Right cardiac atrium (tissue), 5 donors: ENCODE results near the gene FA2H. TPM values are rescaled to one million over a fixed set of nuclear protein-coding genes. Genes with fewer than 3 reads are reported as not detected.

Source experiments
- ATAC-seq, 2 donors: fragments of 200-7000 bp; cut with Tn5 transposase; one replicate each; pipeline versions ENCODE4 v1.8.0 to v1.9.1; 2020; ENCODE audit warnings: moderate library complexity in 2 of 2, mild to moderate bottlenecking in 1 of 2
- DNase-seq, 3 donors: peaks; one replicate each; pipeline ENCODE4 v3.0.0-alpha.2; 2020
- H3K27ac ChIP-seq: one replicate; pipeline ENCODE4 v1.5.1; 2013; ENCODE audit warnings: mild to moderate bottlenecking, low read length, control low read depth, moderate library complexity
- H3K27me3 ChIP-seq: one replicate; pipeline ENCODE4 v1.6.1; 2013; ENCODE audit not compliant: control insufficient read depth, insufficient read depth
- H3K4me1 ChIP-seq: one replicate; pipeline ENCODE4 v1.6.1; 2013; ENCODE audit warnings: low read length; ENCODE audit not compliant: control insufficient read depth, insufficient read depth
- H3K4me3 ChIP-seq: one replicate; pipeline ENCODE4 v1.5.1; 2013; ENCODE audit warnings: low read length, control low read depth
- H3K9me3 ChIP-seq: one replicate; pipeline ENCODE4 v1.6.1; 2013; ENCODE audit warnings: low read length; ENCODE audit not compliant: control insufficient read depth
- WGBS: extraction: QIAGEN DNeasy Blood & Tissue Kit; methylation state at CpG from one replicate; pipeline ENCODE4 v1.1.7; 2013; 5-methylcytosine and 5-hydroxymethylcytosine counted together
- intact Hi-C, 4 donors: fragments of 100-400 bp; cut with DNase I; formaldehyde crosslinking; loops; one replicate each; pipeline versions ENCODE4 v1.11.0 to v1.14.0; 2022 to 2023
- polyA plus RNA-seq: library from polyadenylated mRNA; stranded (reverse); fragments of 200-250 nt; gene quantifications from one replicate; pipeline ENCODE4 v1.2.3, GENCODE V29; 2013
- total RNA-seq, 4 donors: library from RNA; stranded (reverse); fragmentation: NEBNext Ultra II Directional; extraction: Animal tissue kit (Norgen Biotek cat#: 25700); gene quantifications; one replicate each; pipeline ENCODE4 v1.2.1, GENCODE V29; 2021
- donor health status: healthy with polysubstance abuse.
- donor health status: DM: no; HTN: yes; CAD: no.
- donor health status: DM: no; HTN: no; CAD: no.
- donor health status: DM: no; HTN: yes; CAD: no; lungs with severe emphysema.
- donor health status: DM: yes; HTN: yes; CAD: no.

The FA2H gene
- total and polyA plus RNA-seq, 5 donors = 0.18 to 0.76 (median 0.55) TPM; not detected in 1

- Histone ChIP-seq H3K9me3 (no peaks in the 10 kb centered on the region), H3K4me1 (no peaks in the 10 kb centered on the region), H3K27ac (no peak overlapping the region), H3K4me3 (no peak overlapping the region), H3K27me3 (no peaks in the 10 kb centered on the region)
- no peak for DNase-seq
- no peak for ATAC-seq
- WGBS = 48% methylated on average over 8 of the region's 8 CpGs
- intact Hi-C loops = no loop called here
These were observed 31.5 kb downstream of the FA2H start for GRCh38 chr16:74743045-74743667.

- Histone ChIP-seq H3K4me3 (no peak overlapping the region), H3K27me3 (no peaks in the 10 kb centered on the region), H3K4me1 (no peaks in the 10 kb centered on the region), H3K9me3 (no peaks in the 10 kb centered on the region), H3K27ac (no peak overlapping the region)
- intact Hi-C loops = no loop called here
- WGBS = 44% methylated on average over 10 of the region's 10 CpGs
- DNase-seq = no peak
- ATAC-seq = peak in 1 of 2 donors; percentile 58
These were observed 32.6 kb downstream of the FA2H start for GRCh38 chr16:74742051-74742481.

GRCh38 chr16:74740795-74741304, 33.8 kb downstream of the FA2H start:
- H3K4me1 ChIP-seq = no peaks in the 10 kb centered on the region
- intact Hi-C loops = no loop called here
- no peak for DNase-seq
- H3K9me3 ChIP-seq = no peaks in the 10 kb centered on the region
- H3K27me3 ChIP-seq = no peaks in the 10 kb centered on the region
- peak in 1 of 2 donors; percentile 16 for ATAC-seq
- H3K27ac ChIP-seq = no peak overlapping the region
- WGBS = 76% methylated on average over 13 of the region's 13 CpGs
- no peak overlapping the region for H3K4me3 ChIP-seq

- no peak overlapping the region for H3K4me3 ChIP-seq
- intact Hi-C loops = no loop called here
- H3K27me3 ChIP-seq = no peaks in the 10 kb centered on the region
- H3K27ac ChIP-seq = no peak overlapping the region
- no peaks in the 10 kb centered on the region for H3K4me1 ChIP-seq
- ATAC-seq = no peak
- DNase-seq = no peak
- WGBS = 76% methylated on average over 6 of the region's 6 CpGs
- H3K9me3 ChIP-seq = no peaks in the 10 kb centered on the region
These were observed 35.3 kb downstream of the FA2H start for GRCh38 chr16:74739275-74739674.

- Histone ChIP-seq H3K27me3 (no peaks in the 10 kb centered on the region), H3K27ac (no peak overlapping the region), H3K4me3 (no peak overlapping the region), H3K4me1 (no peaks in the 10 kb centered on the region), H3K9me3 (no peaks in the 10 kb centered on the region)
- 90% methylated on average over 11 of the region's 11 CpGs for WGBS
- DNase-seq (no peak), ATAC-seq (no peak)
- intact Hi-C loops = no loop called here
These were observed 35.8 kb downstream of the FA2H start for GRCh38 chr16:74738816-74739215.

GRCh38 chr16:74738113-74738541, 36.5 kb downstream of the FA2H start:
- no peak overlapping the region for H3K4me3 ChIP-seq
- no peak overlapping the region for H3K27ac ChIP-seq
- H3K4me1 ChIP-seq = no peaks in the 10 kb centered on the region
- intact Hi-C loops = no loop called here
- no peaks in the 10 kb centered on the region for H3K27me3 ChIP-seq
- DNase-seq (no peak), ATAC-seq (no peak)
- 37% methylated on average over 10 of the region's 10 CpGs for WGBS
- H3K9me3 ChIP-seq = no peaks in the 10 kb centered on the region

- ATAC-seq (no peak), DNase-seq (no peak)
- intact Hi-C loops = no loop called here
- no peaks in the 10 kb centered on the region for H3K27me3 ChIP-seq
- H3K4me1 ChIP-seq = no peaks in the 10 kb centered on the region
- WGBS = 78% methylated on average over 6 of the region's 6 CpGs
- no peak overlapping the region for H3K27ac ChIP-seq
- H3K4me3 ChIP-seq = no peak overlapping the region
- no peaks in the 10 kb centered on the region for H3K9me3 ChIP-seq
These were observed 37.1 kb downstream of the FA2H start for GRCh38 chr16:74737521-74737920.

- Histone ChIP-seq H3K4me3 (no peak overlapping the region), H3K27me3 (no peaks in the 10 kb centered on the region), H3K27ac (no peak overlapping the region), H3K9me3 (no peaks in the 10 kb centered on the region), H3K4me1 (no peaks in the 10 kb centered on the region)
- ATAC-seq (no peak), DNase-seq (no peak)
- intact Hi-C loops = no loop called here
- WGBS = 70% methylated on average over 9 of the region's 9 CpGs
These were observed 38.0 kb downstream of the FA2H start for GRCh38 chr16:74736531-74737157.

GRCh38 chr16:74735554-74735953, 39.1 kb downstream of the FA2H start:
- no peak for DNase-seq
- Histone ChIP-seq H3K9me3 (no peaks in the 10 kb centered on the region), H3K4me1 (no peaks in the 10 kb centered on the region), H3K27ac (no peak overlapping the region), H3K4me3 (no peak overlapping the region), H3K27me3 (no peaks in the 10 kb centered on the region)
- whole genome bisulfite sequencing = 96% methylated on average over 3 of the region's 3 CpGs
- intact Hi-C loops = no loop called here
- no peak for ATAC-seq

- H3K9me3 ChIP-seq = no peaks in the 10 kb centered on the region
- intact Hi-C loops = no loop called here
- no peak overlapping the region for H3K27ac ChIP-seq
- DNase-seq (no peak), ATAC-seq (no peak)
- no peak overlapping the region for H3K4me3 ChIP-seq
- WGBS = 60% methylated on average over 10 of the region's 10 CpGs
- no peaks in the 10 kb centered on the region for H3K27me3 ChIP-seq
- H3K4me1 ChIP-seq = no peaks in the 10 kb centered on the region
These were observed 39.5 kb downstream of the FA2H start for GRCh38 chr16:74735162-74735452.

GRCh38 chr16:74734361-74735161, 40.1 kb downstream of the FA2H start:
- no peaks in the 10 kb centered on the region for H3K27me3 ChIP-seq
- intact Hi-C loops = no loop called here
- no peak overlapping the region for H3K27ac ChIP-seq
- H3K4me1 ChIP-seq = no peaks in the 10 kb centered on the region
- 52% methylated on average over 21 of the region's 21 CpGs for WGBS
- H3K9me3 ChIP-seq = no peaks in the 10 kb centered on the region
- ATAC-seq = no peak
- no peak for DNase-seq
- no peak overlapping the region for H3K4me3 ChIP-seq
